NCI-H1694 treated with DMSO at 0.1 percent for 48 hours (cell line): Measurements from ENCODE around the gene PRR23E.

ENCODE experiments used
- DNase-seq: peaks from one replicate; lab custom pipeline; 2025; lab: John Stamatoyannopoulos, UW

Gene PRR23E

GRCh38 chr3:127228866-127229265 lies 35.9 kb downstream of the PRR23E start:
- no peak for DNase-seq

- no peak for DNase-seq
Observed at GRCh38 chr3:127233371-127233770, 40.4 kb downstream of the PRR23E start.

DNA sequence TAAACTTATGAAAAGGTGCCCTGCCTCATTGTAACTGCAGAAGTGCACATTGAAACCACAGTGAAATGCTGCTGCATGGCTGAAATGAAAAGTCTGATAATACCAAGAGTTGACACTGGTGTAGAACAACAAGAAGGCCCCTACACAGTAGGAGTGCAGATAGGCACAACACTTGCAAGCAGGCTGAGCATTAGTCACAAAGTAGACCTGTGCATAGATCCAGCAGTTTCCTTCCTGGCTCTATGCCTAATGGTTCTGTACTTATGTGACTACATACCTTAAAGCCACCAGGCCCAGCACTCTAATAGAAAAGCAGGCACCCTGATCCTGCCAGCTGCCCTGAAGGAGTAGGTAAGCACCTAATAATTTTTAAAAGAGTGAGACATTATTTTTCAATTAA lies 41.8 kb downstream of the PRR23E start:
- DNase-seq = no peak

DNA sequence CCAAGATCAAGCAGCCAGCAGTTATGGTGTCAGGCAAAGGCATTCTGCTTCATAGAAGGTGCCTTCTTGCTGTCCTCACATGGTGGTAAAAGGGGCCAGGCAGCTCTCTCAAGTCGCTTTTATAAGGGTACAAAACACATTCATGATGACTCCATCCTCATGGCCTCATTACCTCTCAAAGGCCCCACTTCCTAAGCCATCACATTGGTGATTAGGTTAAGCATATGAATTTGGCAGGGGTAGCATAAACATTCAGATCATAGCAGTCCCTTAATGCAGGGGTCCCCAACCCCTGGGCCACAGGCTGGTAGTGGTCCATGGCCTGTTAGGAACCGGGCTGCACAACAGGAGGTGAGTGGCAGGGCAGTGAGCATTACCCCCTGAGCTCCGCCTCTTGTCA lies 42.8 kb downstream of the PRR23E start:
- DNase-seq = no peak

- no peak for DNase-seq
Observed at GRCh38 chr3:127237835-127238234, 44.9 kb downstream of the PRR23E start.

DNA sequence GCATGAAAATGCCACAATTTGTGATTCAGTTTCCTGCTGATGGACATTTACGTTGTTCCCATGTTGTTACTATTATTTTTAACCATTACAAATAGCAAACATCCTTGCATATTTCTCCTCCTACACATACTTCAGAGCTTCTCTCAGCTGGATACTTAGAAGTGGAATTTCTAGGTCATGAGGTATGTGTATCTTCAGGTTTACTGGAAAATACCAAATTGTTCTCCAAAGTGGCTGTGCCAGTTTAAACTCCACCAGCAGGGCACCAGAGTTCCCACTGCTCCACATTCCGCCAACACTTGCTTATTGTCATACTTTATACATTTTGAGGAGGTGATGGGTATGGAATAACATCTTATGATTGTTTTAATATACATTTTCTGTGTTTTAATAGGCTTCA lies 45.7 kb downstream of the PRR23E start:
- DNase-seq = no peak

GRCh38 chr3:127247292-127247691 lies 54.4 kb downstream of the PRR23E start:
- DNase-seq = no peak
